GM12878 (cell line): ENCODE results near the gene NPS. TPM values are rescaled to one million over a fixed set of nuclear protein-coding genes. Genes with fewer than 3 reads are reported as not detected.

ENCODE experiments used
- ATAC-seq: fragments of 200-7000 bp; cut with Tn5 transposase; 3 replicates; pipeline ENCODE4 v1.9.1; 2020; ENCODE audit warnings: mild to moderate bottlenecking, moderate library complexity
- BruUV-seq: library from RNA; stranded (reverse); fragments of 400-500 nt; replicated peaks from 2 replicates; lab custom pipeline; 2021; lab: Mats Ljungman, UMichigan
- CTCF ChIA-PET: fragments of 300-600 bp; sonication (Branson Sonifier 250); formaldehyde crosslinking; extraction: SDS; loops from one replicate; lab custom pipeline; 2021; ENCODE audit warnings: inconsistent platforms; lab: Yijun Ruan, JAX
- POLR2A ChIA-PET: fragments of 350-600 bp; formaldehyde crosslinking; extraction: SDS; loops from one replicate; lab custom pipeline; 2021; ENCODE audit warnings: inconsistent platforms; lab: Charles Lee
- RAD21 ChIA-PET: fragments of 300-600 bp; sonication (Branson Sonifier 250); formaldehyde crosslinking; loops from one replicate; lab custom pipeline; 2023; ENCODE audit warnings: antibody characterized with exemption; ENCODE audit not compliant: unreplicated experiment; lab: Charles Lee
- SMC1A ChIA-PET: fragments of 300-600 bp; sonication (Branson Sonifier 250); formaldehyde crosslinking; loops from one replicate; lab custom pipeline; 2023; ENCODE audit not compliant: unreplicated experiment, uncharacterized antibody; lab: Charles Lee
- DNase-seq: peaks from one replicate; pipeline ENCODE4 v3.0.0-alpha.2; 2011; ENCODE audit warnings: low read depth, low spot score
- FAIRE-seq: peaks from 3 replicates; lab custom pipeline; 2011; peaks lifted over from hg19 to GRCh38; lab: Jason Lieb, UNC
- H2AFZ ChIP-seq: 2 replicates; pipeline ENCODE4 v1.6.0; 2011; ENCODE audit warnings: low read depth, low read length, control low read depth; ENCODE audit not compliant: control insufficient read depth
- H3K27ac ChIP-seq: 2 replicates; pipeline ENCODE4 v1.5.1; 2011; ENCODE audit warnings: control low read depth; ENCODE audit not compliant: control insufficient read depth, insufficient read depth
- H3K27me3 ChIP-seq, 2 experiments: replicated peaks in 1 of 2; 2 replicates each; pipeline versions ENCODE4 v1.6.0 to v1.6.1; 2011; ENCODE audit warnings: low read length in 1 of 2; ENCODE audit not compliant: control insufficient read depth in 2 of 2, insufficient read depth in 2 of 2
- H3K36me3 ChIP-seq, 2 experiments: 2 replicates each; pipeline ENCODE4 v1.5.1; 2011; ENCODE audit warnings: low read length in 1 of 2; ENCODE audit not compliant: control insufficient read depth in 2 of 2, insufficient read depth in 2 of 2
- H3K4me1 ChIP-seq: 2 replicates; pipeline ENCODE4 v1.6.1; 2011; ENCODE audit warnings: mild to moderate bottlenecking, low read length, moderate library complexity, mixed read lengths; ENCODE audit not compliant: control insufficient read depth, insufficient read depth
- H3K4me2 ChIP-seq: 2 replicates; pipeline ENCODE4 v1.6.0; 2011; ENCODE audit warnings: control low read depth; ENCODE audit not compliant: control insufficient read depth, insufficient read depth
- H3K4me3 ChIP-seq: fragments of 200-600 bp; sonication (generic); 2 replicates; pipeline ENCODE4 v1.5.1; 2016
- H3K79me2 ChIP-seq: 2 replicates; pipeline ENCODE4 v1.6.0; 2011; ENCODE audit warnings: low read length; ENCODE audit not compliant: control insufficient read depth, insufficient read depth
- H3K9ac ChIP-seq: 2 replicates; pipeline ENCODE4 v1.8.0; 2011; ENCODE audit warnings: low read length, control low read depth, mixed read lengths; ENCODE audit not compliant: control insufficient read depth, insufficient read depth
- H3K9me3 ChIP-seq: replicated peaks from 3 replicates; pipeline ENCODE4 v1.5.1; 2011; ENCODE audit warnings: mild to moderate bottlenecking, low read length; ENCODE audit not compliant: control insufficient read depth, insufficient read depth
- H4K20me1 ChIP-seq: 2 replicates; pipeline ENCODE4 v1.6.0; 2011; ENCODE audit not compliant: control insufficient read depth, insufficient read depth
- CBFB ChIP-seq: IDR thresholded peaks from 2 replicates; pipeline ENCODE4 v1.6.1; 2016; ENCODE audit warnings: antibody characterized with exemption, low read depth
- CBX5 ChIP-seq: sonication (generic); IDR thresholded peaks from 2 replicates; pipeline ENCODE4 v1.6.1; 2016; ENCODE audit warnings: low read depth, moderate library complexity, mild to moderate bottlenecking, inconsistent platforms
- IKZF2 ChIP-seq, 2 experiments: fragments of 450-650 bp; IDR thresholded peaks; 2 replicates each; pipeline ENCODE4 v1.6.1; 2017; ENCODE audit warnings: mild to moderate bottlenecking in 2 of 2, moderate library complexity in 2 of 2
- JUND ChIP-seq: IDR thresholded peaks from 2 replicates; pipeline ENCODE4 v1.6.1; 2012; ENCODE audit warnings: low read depth, mild to moderate bottlenecking, low read length, improper control_type of control experiment, moderate library complexity
- NFYA ChIP-seq: IDR thresholded peaks from 2 replicates; pipeline ENCODE4 v1.6.1; 2011; ENCODE audit warnings: low read depth, mild to moderate bottlenecking, low read length, improper control_type of control experiment, borderline replicate concordance
- PAX8 ChIP-seq: fragments of 450-650 bp; IDR thresholded peaks from 2 replicates; pipeline ENCODE4 v1.6.1; 2017; ENCODE audit warnings: mild to moderate bottlenecking, moderate library complexity
- SIX5 ChIP-seq: IDR thresholded peaks from 2 replicates; pipeline ENCODE4 v1.6.1; 2011; ENCODE audit warnings: mild to moderate bottlenecking, low read depth, low read length, moderate library complexity; ENCODE audit not compliant: severe bottlenecking
- WGBS: methylation state at CpG from one replicate; pipeline ENCODE4 v1.1.6; 2016; ENCODE audit warnings: low lambda C conversion rate; ENCODE audit not compliant: insufficient replicate concordance, insufficient coverage; ENCODE audit errors: missing lambda C conversion rate; 5-methylcytosine and 5-hydroxymethylcytosine counted together
- in situ Hi-C: fragments of 300-500 bp; cut with MboI; formaldehyde crosslinking; loops from 9 replicates; pipeline ENCODE4 v1.14.3; 2018; ENCODE audit warnings: mixed read lengths
- intact Hi-C: fragments of 100-400 bp; cut with micrococcal nuclease; formaldehyde crosslinking; loops from one replicate; pipeline ENCODE4 v1.14.2; 2022; ENCODE audit not compliant: unreplicated experiment
- polyA plus RNA-seq, 11 experiments: library from polyadenylated mRNA; depleted of rRNA in 4 of 11; unstranded in 6 of 11; stranded (reverse) in 5 of 11; fragments of >200 nt; fragmentation: Nextera tagmentation in 4 of 11; fragmentation: Illumina TruSeq in 1 of 11; extraction: Ambion mirVana in 4 of 11; extraction: Trizol in 1 of 11; gene quantifications; 1 replicate in 1 of 11; 2 replicates in 10 of 11; pipeline versions ENCODE4 v1.2.1 to v1.2.3, GENCODE V29; 2011 to 2016; ENCODE audit warnings: inconsistent platforms in 2 of 11, missing spikeins in 2 of 11, low read depth in 1 of 11
- total RNA-seq, 4 experiments: library from RNA; depleted of rRNA in 3 of 4; stranded (reverse); fragments of >200 nt in 3 of 4; fragmentation: Illumina TruSeq in 1 of 4; extraction: Trizol in 1 of 4; gene quantifications; 2 replicates each; pipeline versions ENCODE4 v1.2.1 to v1.2.3, GENCODE V29; 2013 to 2021

The NPS gene
- total and polyA plus RNA-seq, 10 of the 15 experiments (the other 5 are each of a cell fraction or from before 2014, with no cell fraction given) = not detected

DNA sequence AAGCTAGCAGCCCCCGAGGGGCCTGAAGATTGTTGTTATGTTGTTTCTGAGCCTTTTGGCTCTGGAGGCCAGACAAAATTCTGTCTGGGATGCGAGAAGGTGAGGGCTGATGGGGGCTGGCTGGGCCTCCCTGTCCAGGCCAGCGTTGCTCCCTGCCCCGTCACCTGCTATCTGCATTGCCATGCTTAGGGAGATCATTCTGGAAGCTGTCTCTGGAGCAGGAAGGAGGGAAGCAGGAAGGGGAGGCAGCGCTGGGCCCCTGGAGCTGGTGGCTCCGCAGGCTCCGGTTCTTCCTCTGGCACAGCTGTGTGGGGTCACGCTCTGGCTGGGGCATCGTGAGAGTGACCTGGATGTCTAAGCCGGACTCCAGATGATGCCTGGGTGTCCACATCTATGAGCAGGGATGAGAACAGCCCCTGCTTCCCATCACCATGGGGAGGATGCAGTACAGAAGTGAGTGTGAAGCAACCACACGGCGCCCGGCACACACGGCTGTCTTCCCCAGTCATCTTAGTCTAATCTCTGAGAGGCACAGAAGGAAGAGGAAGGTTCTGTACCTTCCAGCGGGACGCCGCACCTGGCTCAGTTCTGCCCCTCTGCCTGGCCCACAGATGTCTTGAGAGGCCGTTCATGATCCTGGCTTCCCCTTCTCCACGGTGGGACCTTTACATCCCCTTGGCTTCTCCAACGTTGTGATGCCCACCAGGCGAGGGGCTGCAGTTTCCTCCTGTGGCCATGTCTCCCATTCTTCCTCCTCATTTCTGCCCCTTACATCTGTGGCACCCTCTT, 11.9 kb upstream of the NPS start:
- intact Hi-C loops (no loop called here), in situ Hi-C loops (no loop called here)
- SMC1A ChIA-PET = no interaction called here
- no peaks in the 10 kb centered on the region for H4K20me1 ChIP-seq
- CTCF ChIA-PET = no interaction called here
- H3K9ac ChIP-seq = no peak overlapping the region
- WGBS = 36% methylated on average over 19 of the region's 21 CpGs
- no peak overlapping the region for H3K27ac ChIP-seq
- no peaks in the 10 kb centered on the region for H3K79me2 ChIP-seq
- H3K9me3 ChIP-seq = no peaks in the 10 kb centered on the region
- ATAC-seq = no peak
- no peaks in the 10 kb centered on the region for H3K27me3 ChIP-seq
- H3K4me2 ChIP-seq = no peak overlapping the region
- no peak for TF ChIP-seq SIX5
- no peak for TF ChIP-seq NFYA
- no peak for TF ChIP-seq IKZF2 (IDR thresholded peaks at IDR 0.05)
- H2AFZ ChIP-seq = no peak overlapping the region
- H3K4me3 ChIP-seq = no peak overlapping the region
- H3K36me3 ChIP-seq = no peaks in the 10 kb centered on the region
- no peak for FAIRE-seq
- no peaks in the 10 kb centered on the region for H3K4me1 ChIP-seq
- RAD21 ChIA-PET = no interaction called here
- no peak for DNase-seq
- BruUV-seq = no TSS peak
- POLR2A ChIA-PET = no interaction called here

DNA sequence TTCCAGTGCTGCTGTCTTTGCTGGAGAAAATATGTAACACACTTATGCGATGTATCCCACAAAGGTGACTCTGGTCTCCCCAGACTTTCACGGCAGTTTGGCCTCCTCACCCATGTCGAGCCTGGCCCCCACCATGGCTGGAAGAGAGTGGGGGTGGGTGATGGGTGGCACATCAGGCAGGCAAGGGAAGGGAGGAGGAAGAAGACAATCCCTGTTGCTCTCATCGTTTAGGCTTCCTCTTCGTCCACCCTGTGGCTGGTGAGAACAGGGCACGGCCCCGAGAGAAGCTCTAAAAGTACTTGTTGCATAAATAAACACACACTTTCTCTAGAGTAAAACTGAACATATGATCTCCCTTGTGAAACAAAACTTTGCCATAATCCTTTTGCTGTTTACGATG, 11.2 kb upstream of the NPS start:
- Histone ChIP-seq H3K79me2 (no peaks in the 10 kb centered on the region), H3K9me3 (no peaks in the 10 kb centered on the region), H3K36me3 (no peaks in the 10 kb centered on the region), H4K20me1 (no peaks in the 10 kb centered on the region), H3K4me1 (no peaks in the 10 kb centered on the region), H2AFZ (no peak overlapping the region), H3K4me3 (no peak overlapping the region), H3K27ac (no peak overlapping the region), H3K9ac (no peak overlapping the region), H3K4me2 (no peak overlapping the region), H3K27me3 (no peaks in the 10 kb centered on the region)
- intact Hi-C loops = no loop called here
- no peak for TF ChIP-seq CBFB
- no peak for TF ChIP-seq JUND
- no peak for TF ChIP-seq CBX5
- TF ChIP-seq PAX8 = no peak
- ChIA-PET POLR2A (no interaction called here), CTCF (no interaction called here), RAD21 (no interaction called here), SMC1A (no interaction called here)
- in situ Hi-C loops = no loop called here
- DNase-seq (no peak), FAIRE-seq (no peak), ATAC-seq (no peak)
- BruUV-seq = no TSS peak
- whole genome bisulfite sequencing = 5% methylated on average over 8 of the region's 8 CpGs
